ENCODE data around the gene ADCY2.

ADCY2 gene

DNA sequence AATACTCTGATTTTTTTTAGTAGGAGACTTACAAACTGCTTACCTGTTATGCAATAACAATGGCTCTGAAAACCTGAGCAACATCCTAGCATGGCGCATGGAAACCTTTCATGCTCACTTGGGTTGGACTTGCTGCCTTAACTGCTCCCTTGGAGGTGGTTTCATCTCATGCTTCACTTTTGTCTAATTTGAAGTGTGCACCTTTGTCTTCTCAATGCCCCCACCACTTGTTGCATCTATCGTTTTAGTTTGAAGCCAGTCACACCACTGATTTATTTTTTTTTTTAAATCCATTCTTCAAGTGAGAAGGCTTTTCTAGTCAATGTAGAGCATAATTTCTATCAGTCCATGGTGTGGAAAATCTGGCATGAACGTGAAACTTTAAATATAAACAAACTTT, 391.8 kb downstream of the ADCY2 start:
- Histone ChIP-seq H3K27ac (replicated peaks) (no peak overlapping the region), H3K4me3 (replicated peaks; ENCODE audit: insufficient read depth, low read length) (no peak overlapping the region), H3K27me3 (ENCODE audit: insufficient read depth, poor library complexity, severe bottlenecking) (peaks cover 4% of the 10 kb centered on the region)
- no peak for TF ChIP-seq SPI1 (IDR thresholded peaks at IDR 0.05; ENCODE audit: borderline replicate concordance, low read depth)
- TF ChIP-seq, protein P1, sequence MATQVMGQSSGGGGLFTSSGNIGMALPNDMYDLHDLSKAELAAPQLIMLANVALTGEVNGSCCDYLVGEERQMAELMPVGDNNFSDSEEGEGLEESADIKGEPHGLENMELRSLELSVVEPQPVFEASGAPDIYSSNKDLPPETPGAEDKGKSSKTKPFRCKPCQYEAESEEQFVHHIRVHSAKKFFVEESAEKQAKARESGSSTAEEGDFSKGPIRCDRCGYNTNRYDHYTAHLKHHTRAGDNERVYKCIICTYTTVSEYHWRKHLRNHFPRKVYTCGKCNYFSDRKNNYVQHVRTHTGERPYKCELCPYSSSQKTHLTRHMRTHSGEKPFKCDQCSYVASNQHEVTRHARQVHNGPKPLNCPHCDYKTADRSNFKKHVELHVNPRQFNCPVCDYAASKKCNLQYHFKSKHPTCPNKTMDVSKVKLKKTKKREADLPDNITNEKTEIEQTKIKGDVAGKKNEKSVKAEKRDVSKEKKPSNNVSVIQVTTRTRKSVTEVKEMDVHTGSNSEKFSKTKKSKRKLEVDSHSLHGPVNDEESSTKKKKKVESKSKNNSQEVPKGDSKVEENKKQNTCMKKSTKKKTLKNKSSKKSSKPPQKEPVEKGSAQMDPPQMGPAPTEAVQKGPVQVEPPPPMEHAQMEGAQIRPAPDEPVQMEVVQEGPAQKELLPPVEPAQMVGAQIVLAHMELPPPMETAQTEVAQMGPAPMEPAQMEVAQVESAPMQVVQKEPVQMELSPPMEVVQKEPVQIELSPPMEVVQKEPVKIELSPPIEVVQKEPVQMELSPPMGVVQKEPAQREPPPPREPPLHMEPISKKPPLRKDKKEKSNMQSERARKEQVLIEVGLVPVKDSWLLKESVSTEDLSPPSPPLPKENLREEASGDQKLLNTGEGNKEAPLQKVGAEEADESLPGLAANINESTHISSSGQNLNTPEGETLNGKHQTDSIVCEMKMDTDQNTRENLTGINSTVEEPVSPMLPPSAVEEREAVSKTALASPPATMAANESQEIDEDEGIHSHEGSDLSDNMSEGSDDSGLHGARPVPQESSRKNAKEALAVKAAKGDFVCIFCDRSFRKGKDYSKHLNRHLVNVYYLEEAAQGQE (IDR thresholded peaks at IDR 0.05; ENCODE audit: insufficient replicate concordance, low read depth), result no peak
- no peak for TF ChIP-seq POLR2AphosphoS5 (IDR thresholded peaks at IDR 0.05; ENCODE audit: low read depth)
- TF ChIP-seq, protein P2, sequence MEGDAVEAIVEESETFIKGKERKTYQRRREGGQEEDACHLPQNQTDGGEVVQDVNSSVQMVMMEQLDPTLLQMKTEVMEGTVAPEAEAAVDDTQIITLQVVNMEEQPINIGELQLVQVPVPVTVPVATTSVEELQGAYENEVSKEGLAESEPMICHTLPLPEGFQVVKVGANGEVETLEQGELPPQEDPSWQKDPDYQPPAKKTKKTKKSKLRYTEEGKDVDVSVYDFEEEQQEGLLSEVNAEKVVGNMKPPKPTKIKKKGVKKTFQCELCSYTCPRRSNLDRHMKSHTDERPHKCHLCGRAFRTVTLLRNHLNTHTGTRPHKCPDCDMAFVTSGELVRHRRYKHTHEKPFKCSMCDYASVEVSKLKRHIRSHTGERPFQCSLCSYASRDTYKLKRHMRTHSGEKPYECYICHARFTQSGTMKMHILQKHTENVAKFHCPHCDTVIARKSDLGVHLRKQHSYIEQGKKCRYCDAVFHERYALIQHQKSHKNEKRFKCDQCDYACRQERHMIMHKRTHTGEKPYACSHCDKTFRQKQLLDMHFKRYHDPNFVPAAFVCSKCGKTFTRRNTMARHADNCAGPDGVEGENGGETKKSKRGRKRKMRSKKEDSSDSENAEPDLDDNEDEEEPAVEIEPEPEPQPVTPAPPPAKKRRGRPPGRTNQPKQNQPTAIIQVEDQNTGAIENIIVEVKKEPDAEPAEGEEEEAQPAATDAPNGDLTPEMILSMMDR (IDR thresholded peaks at IDR 0.05; ENCODE audit: insufficient read depth, low read length), result no peak
- no peak for TF ChIP-seq GABPA (IDR thresholded peaks at IDR 0.05; ENCODE audit: low read depth)
- no peak for DNase-seq (ENCODE audit: low read depth in 1 of 2, low spot score in 1 of 2)

DNA sequence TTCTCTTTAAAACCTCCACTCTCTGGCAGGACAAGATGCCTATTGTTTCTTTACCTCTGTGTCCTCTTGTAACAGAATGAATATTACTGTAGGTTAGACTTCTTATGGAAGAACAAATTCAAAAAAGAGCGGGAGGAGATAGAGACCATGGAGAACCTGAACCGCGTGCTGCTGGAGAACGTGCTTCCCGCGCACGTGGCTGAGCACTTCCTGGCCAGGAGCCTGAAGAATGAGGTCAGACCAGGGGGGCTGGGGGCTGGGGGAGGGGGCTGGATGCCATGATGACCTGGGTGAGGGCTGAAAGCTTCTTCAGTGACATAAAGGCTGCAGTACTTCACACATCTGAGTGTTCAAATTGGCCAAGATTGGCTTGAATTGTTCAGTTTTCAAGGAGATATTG, 393.6 kb downstream of the ADCY2 start:
- no peak for DNase-seq (ENCODE audit: low read depth in 1 of 2, low spot score in 1 of 2)
- Histone ChIP-seq H3K27ac (replicated peaks) (no peak overlapping the region), H3K27me3 (ENCODE audit: insufficient read depth, poor library complexity, severe bottlenecking) (no peaks in the 10 kb centered on the region), H3K4me3 (replicated peaks; ENCODE audit: insufficient read depth, low read length) (no peak overlapping the region)
- TF ChIP-seq, protein P2 (IDR thresholded peaks at IDR 0.05; ENCODE audit: insufficient read depth, low read length), result no peak
- no peak for TF ChIP-seq SPI1 (IDR thresholded peaks at IDR 0.05; ENCODE audit: borderline replicate concordance, low read depth)
- TF ChIP-seq, protein P1 (IDR thresholded peaks at IDR 0.05; ENCODE audit: insufficient replicate concordance, low read depth), result no peak
- no peak for TF ChIP-seq GABPA (IDR thresholded peaks at IDR 0.05; ENCODE audit: low read depth)
- TF ChIP-seq POLR2AphosphoS5 (IDR thresholded peaks at IDR 0.05; ENCODE audit: low read depth), result no peak

DNA sequence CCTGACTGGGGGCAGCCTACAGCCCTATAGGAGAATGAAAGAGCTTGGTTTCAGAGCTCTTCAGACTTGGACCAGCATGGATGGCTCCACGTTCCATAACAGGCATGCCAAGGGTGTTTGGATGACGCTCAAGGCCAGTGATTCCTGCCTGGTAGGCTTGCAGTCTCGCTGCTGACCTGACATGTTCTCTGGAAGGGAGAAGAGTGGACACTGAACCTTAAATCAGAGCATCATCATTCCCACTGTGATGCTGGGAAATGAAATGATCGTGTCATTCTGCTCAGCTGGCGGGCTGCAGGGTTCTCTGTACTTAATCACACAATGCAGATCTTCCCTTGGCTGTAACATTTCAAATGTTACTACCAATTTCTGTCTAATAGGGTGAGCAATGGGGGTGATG, 398.0 kb downstream of the ADCY2 start:
- DNase-seq (ENCODE audit: low read depth in 1 of 2, low spot score in 1 of 2), result no peak
- TF ChIP-seq SPI1 (IDR thresholded peaks at IDR 0.05; ENCODE audit: borderline replicate concordance, low read depth), result no peak
- TF ChIP-seq, protein P1 (IDR thresholded peaks at IDR 0.05; ENCODE audit: insufficient replicate concordance, low read depth), result no peak
- Histone ChIP-seq H3K4me3 (replicated peaks; ENCODE audit: insufficient read depth, low read length) (no peak overlapping the region), H3K27me3 (ENCODE audit: insufficient read depth, poor library complexity, severe bottlenecking) (no peaks in the 10 kb centered on the region), H3K27ac (replicated peaks) (no peak overlapping the region)

DNA sequence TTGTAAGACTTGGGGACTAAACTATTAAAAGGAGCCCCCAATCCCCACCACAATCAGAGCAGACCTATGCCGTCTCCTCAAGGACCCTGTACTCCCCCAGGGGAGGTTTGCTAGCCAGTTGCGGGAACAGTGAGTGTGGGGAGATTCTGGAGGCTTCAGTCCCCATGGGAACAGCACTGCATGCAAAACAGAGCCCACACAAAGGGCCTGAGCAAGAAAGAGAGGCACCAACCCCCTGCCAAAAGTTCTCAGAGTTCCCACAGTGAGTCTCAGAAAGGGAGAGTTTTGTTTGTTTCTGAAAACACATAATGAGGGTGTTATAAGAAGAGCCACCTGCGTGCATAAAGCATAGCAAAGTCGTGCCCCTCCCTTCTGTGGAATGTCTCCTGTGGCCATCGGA, 398.4 kb downstream of the ADCY2 start:
- TF ChIP-seq POLR2AphosphoS5 (IDR thresholded peaks at IDR 0.05; ENCODE audit: low read depth) (no peak), SPI1 (IDR thresholded peaks at IDR 0.05; ENCODE audit: borderline replicate concordance, low read depth) (no peak)
- no peak overlapping the region for H3K27ac ChIP-seq (replicated peaks)
- H3K27me3 ChIP-seq (ENCODE audit: insufficient read depth, poor library complexity, severe bottlenecking), result no peaks in the 10 kb centered on the region
- DNase-seq (ENCODE audit: low read depth in 1 of 2, low spot score in 1 of 2), result no peak
- no peak overlapping the region for H3K4me3 ChIP-seq (replicated peaks; ENCODE audit: insufficient read depth, low read length)

Measured in HL-60 (cell line).